HG03139 (cell line): Measurements from ENCODE around the gene ANXA2.

ENCODE experiments used
- ATAC-seq: cut with Tn5 transposase; IDR thresholded peaks from one replicate; pipeline ENCODE4 v1.9.1; 2021; ENCODE audit not compliant: unreplicated experiment

ANXA2 gene

GRCh38 chr15:60390871-60391501 is 6.8 kb downstream of the ANXA2 start:
- ATAC-seq: no peak

- no peak for ATAC-seq
These were observed 7.6 kb downstream of the ANXA2 start for GRCh38 chr15:60390231-60390630.

- ATAC-seq: no peak
These were observed 8.3 kb downstream of the ANXA2 start for GRCh38 chr15:60389261-60390077.

- no peak for ATAC-seq
These were observed 10.5 kb downstream of the ANXA2 start for GRCh38 chr15:60387321-60387720.

- ATAC-seq: no peak
These were observed 11.2 kb downstream of the ANXA2 start for GRCh38 chr15:60386615-60387014.

GRCh38 chr15:60385620-60386552 is 11.9 kb downstream of the ANXA2 start:
- ATAC-seq: no peak

- ATAC-seq: no peak
These were observed 13.2 kb downstream of the ANXA2 start for GRCh38 chr15:60384526-60385126.

GRCh38 chr15:60384053-60384452 is 13.7 kb downstream of the ANXA2 start:
- ATAC-seq: no peak

- no peak for ATAC-seq
These were observed 14.8 kb downstream of the ANXA2 start for GRCh38 chr15:60382773-60383674.

- no peak for ATAC-seq
These were observed 16.5 kb downstream of the ANXA2 start for GRCh38 chr15:60381148-60381788.

- no peak for ATAC-seq
These were observed 18.1 kb downstream of the ANXA2 start for GRCh38 chr15:60379525-60380274.

- no peak for ATAC-seq
These were observed 18.6 kb downstream of the ANXA2 start for GRCh38 chr15:60379185-60379524.

- no peak for ATAC-seq
These were observed 21.1 kb downstream of the ANXA2 start for GRCh38 chr15:60376677-60377095.

GRCh38 chr15:60375306-60375705 is 22.5 kb downstream of the ANXA2 start:
- ATAC-seq: no peak

GRCh38 chr15:60374628-60375081 is 23.1 kb downstream of the ANXA2 start:
- no peak for ATAC-seq

- no peak for ATAC-seq
These were observed 23.6 kb downstream of the ANXA2 start for GRCh38 chr15:60374209-60374608.

GRCh38 chr15:60373745-60374144 is 24.0 kb downstream of the ANXA2 start:
- no peak for ATAC-seq

- no peak for ATAC-seq
These were observed 24.5 kb downstream of the ANXA2 start for GRCh38 chr15:60373327-60373726.

GRCh38 chr15:60372756-60373155 is 25.0 kb downstream of the ANXA2 start:
- ATAC-seq: no peak
